Hematopoietic multipotent progenitor cell treated with erythropoietin and hydrocortisone succinate and interleukin-3 and kit ligand, for 8 days (in vitro differentiated cells): ENCODE results near the gene MYO5B.
"Not testable (repeated sequence)": the region's sequence is repeated elsewhere in the genome, so short reads cannot be mapped to it uniquely, and the experiment has no call there.

Source experiments
- DNase-seq: peaks from one replicate; pipeline ENCODE4 v3.0.0-alpha.2; 2015

Gene MYO5B

GRCh38 chr18:50194631-50195532 lies at the start of gene MYO5B:
Gene MYO5B, minus strand, starts transcription at chr18:50195147. Its CDS starts 354 bp downstream, at chr18:50194793.
- no peak for DNase-seq

DNA sequence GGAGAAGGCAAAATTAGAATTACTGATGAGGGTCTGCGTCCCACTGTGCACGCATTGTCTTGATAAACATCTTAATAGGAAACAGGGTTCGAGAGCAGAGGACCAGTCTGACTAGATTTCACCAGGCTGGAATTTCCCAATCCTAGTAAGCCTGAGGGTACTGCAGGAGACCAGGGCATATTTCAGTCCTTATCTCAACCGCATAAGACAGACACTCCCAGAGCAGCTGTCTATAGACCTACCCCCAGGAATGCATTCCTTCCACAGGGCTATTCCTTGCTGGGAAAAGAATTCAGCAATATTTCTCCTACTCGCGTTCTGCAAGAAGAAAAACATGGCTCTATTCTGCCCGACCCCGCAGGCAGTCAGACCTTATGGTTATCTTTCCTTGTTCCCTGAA lies 46.8 kb upstream of the MYO5B start:
- DNase-seq = not testable (repeated sequence)

GRCh38 chr18:50240080-50240563 lies 45.2 kb upstream of the MYO5B start:
- no peak for DNase-seq

DNA sequence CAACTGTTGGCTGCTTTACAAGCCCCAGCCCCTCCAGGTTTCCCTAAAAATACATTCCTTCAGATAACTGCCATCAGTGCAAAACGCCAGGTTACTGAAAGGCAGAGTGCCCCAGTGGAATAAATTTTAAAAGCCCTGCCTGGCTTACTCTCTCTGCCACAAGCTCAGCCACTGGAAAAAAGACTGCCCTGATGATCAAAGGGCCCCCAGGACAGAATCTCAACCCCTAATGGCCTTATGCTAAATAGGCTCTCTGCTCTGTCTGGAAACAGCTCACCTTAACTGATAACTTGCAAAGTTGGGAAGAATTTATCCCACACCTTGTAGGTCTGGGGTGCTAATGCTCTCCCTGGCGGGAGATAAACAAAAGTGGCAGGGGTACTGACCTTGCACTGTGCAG lies 37.5 kb upstream of the MYO5B start:
- DNase-seq = no peak

DNA sequence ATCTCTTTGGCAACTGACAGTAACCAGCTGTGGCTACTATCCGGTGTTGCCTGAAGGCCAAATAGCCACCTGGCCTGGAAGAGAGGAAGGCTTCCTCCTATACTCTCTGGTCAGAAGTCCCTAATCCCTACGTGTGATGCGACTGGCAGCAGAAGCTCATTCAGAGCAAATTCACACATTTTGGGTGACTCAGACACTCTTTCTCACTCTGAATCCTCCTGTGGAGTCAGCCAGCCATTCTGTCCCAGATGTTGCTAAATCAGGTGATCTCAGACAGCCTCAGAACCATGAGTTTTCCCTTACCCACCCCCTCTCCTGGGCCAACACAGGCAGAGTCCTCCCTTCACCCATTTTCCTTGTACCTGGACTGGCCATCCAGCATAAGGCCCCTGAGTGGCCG lies 36.7 kb upstream of the MYO5B start:
- DNase-seq = no peak

DNA sequence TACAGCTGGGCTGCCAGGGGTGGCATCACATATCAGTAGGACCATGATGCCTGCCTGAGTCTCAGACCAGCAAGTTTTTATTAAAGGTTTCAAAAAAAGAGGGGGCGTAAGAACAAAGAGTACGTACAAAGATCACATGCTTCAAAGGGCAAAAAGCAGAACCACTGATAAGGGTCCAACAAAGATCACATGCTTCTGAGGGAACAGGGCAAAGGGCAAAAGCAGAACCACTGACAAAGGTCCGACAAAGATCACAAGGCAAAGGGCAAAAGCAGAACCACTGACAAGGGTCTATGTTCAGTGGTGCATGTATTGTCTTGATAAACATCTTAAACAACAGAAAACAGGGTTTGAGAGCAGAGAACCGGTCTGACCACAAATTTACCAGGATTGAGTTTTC lies 25.3 kb upstream of the MYO5B start:
- DNase-seq = not testable (repeated sequence)

DNA sequence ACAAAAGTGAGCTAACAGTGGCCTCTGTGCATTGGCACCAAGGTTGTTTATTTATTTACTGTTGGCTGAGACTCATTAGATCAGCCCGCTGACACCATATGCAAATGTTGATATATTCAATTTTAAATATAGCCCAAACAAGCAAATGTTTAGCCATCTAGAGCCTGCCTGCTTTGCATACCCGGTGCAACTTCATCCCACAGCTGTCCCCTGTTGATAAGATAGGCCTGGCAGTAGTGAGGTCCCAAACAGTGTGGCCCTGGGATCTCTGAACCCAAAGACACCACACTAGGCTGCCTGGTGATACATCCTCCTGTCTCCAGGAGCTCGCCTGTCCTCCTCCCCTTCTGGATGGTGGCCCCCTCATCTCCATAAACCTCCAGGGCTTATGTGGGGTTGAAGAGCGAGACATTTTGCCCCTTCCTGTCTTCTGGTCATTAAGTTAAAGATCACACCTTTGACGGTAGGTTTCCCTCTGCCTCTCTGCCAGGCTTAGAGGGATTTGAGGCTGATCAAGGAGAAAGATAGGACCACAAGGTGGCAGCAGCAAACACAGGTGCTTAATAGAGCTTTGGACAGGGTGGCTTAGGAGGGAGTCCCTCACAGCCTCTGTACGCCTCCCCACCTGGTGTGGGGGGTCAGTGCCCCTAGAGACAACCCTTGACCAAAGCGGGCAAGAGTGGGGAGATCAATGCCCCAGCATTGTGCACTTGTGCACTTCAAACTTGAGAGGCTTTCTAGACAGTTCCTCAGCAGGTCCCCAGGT lies 23.7 kb upstream of the MYO5B start:
- DNase-seq = peak; percentile 38

DNA sequence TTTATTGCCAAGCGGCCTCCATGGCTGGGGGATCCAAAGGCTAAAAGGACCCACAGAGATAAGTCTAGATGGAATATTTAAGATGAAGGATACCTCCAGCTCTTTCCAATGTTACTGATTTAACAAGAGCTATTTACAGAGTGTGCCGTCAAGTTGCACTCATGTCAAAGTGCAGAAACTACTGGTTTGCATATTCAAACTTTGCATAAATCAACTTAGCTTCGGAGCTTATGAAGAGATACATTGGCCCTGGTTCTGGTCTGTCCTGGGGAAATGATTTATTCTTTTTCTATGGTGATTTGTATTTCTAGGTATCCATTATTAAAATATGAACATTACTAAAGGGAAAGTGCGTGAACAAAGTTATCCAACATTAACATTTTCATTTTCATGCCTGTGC lies 14.4 kb upstream of the MYO5B start:
- no peak for DNase-seq

DNA sequence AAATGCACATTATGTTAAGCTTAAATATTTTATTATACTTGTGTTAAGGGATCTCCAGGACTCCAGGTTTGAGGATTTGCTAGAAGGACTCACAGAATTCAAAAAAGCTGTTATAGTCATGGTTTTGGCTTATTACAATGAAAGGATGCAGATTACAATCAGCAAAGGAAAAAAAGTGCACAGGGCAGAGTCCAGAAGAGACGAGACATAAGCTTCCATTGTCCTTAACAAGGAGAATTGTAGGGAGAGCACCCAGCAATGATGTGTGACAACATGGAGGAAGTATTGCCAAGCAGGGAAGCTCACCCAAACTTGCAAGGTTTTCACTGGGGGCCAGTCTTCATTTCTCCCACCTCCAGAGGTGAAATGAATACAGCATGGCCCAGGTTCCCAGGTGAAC lies 12.8 kb upstream of the MYO5B start:
- DNase-seq = no peak

GRCh38 chr18:50203801-50204604 lies 9.1 kb upstream of the MYO5B start:
- peak; percentile 30 for DNase-seq

DNA sequence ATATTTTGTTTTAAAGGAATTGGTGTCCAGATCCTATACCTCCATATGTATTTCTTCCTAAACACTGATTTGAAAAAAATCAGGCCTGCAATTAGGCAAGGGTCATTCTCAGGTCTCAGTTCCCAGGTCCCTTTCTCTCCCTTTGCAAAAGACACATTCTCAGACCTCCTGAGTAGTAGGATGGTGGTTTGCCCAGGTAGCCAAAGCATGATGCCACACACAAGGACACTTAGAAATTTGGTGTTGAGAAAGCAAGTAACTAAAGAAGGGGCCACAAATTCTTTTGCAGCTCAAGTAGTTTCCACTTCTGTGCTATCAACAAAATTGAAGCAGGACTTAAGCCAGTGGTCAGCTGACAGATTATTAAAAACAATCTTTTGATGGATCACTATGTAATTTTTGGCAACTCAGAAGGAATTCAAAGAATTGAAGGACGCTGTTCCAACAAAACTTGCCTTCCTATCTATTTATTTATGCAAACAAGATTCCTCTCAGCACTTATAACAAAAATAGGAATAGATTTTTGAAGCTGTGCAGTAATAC lies 6.6 kb upstream of the MYO5B start:
- DNase-seq = no peak

DNA sequence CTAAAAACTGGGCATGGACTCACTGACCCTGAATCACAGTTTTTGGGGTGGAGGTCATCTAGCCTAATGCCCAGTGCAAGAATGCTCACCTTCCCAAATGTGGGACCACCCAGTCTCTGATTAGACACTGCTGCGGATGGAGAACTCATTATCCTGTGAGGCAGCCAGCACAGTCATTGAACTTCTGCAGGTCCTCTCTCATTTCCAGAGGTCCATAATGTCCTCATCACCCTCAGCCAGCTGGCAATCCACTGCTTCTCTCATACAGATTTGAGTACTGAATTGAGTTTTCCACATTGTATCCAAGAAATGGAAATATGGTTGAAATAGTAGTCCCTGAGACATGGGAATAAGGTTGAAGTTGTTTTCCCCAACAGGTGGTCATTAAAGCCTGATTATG lies 5.0 kb upstream of the MYO5B start:
- DNase-seq = no peak

- no peak for DNase-seq
Observed at GRCh38 chr18:50199346-50199855, 4.5 kb upstream of the MYO5B start.

- no peak for DNase-seq
Observed at GRCh38 chr18:50196261-50196660, 1.3 kb upstream of the MYO5B start.

DNA sequence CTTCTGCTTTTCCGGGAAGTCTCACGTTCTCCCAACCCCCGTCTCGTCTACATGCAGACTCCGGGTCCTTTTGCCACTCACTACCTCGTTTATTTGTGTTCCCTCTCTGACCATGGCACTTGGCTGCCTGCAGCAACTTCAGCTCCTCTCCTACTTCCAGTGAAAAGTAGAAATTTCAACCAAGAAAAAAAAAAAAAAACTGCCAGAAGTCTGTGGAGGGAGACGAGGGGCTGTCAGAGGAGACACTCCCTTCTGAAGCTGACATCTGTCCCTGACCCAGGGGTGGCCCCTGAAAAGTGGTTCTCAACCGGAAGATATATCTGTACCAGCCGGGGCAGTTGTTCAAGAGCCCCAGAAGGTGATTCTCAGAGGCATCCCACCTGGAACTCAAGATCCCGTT lies 742 bp upstream of the MYO5B start:
- DNase-seq = no peak

- DNase-seq = no peak
Observed at GRCh38 chr18:50193796-50194630, 934 bp downstream of the MYO5B start.

GRCh38 chr18:50192995-50193795 lies 1.8 kb downstream of the MYO5B start:
- no peak for DNase-seq

DNA sequence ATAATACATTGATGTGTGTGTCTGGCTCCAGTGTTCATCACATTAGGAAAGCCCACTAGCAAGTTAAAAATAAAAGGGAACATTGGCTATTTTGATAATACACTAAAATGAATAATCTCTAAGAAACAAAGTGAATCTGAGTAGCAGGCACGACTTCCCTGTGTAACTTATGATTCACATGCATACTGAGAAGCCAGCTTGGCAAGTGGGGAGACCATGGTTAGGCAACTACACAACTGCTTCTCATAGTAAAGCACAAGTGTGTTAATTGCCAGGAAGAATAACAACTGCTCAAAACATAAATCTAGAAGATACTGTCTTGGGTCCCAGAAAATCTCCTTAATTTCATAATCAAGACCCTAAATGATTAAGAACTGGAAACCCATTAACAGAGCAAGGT lies 4.0 kb downstream of the MYO5B start:
- DNase-seq = no peak

- DNase-seq = no peak
Observed at GRCh38 chr18:50190236-50190635, 4.7 kb downstream of the MYO5B start.

GRCh38 chr18:50189160-50189559 lies 5.8 kb downstream of the MYO5B start:
- no peak for DNase-seq

GRCh38 chr18:50188652-50189051 lies 6.3 kb downstream of the MYO5B start:
- no peak for DNase-seq
